K562 (cell line): ENCODE results near the gene RPE. TPM values are rescaled to one million over a fixed set of nuclear protein-coding genes. Genes with fewer than 3 reads are reported as not detected.

Source experiments
- ATAC-seq: fragments of 200-7000 bp; cut with Tn5 transposase; 3 replicates; pipeline ENCODE4 v1.9.1; 2020; ENCODE audit warnings: moderate library complexity
- BruUV-seq: library from RNA; stranded (reverse); fragments of 400-500 nt; replicated peaks from 2 replicates; lab custom pipeline; 2021; lab: Mats Ljungman, UMichigan
- CTCF ChIA-PET: fragments of 300-600 bp; formaldehyde crosslinking; extraction: SDS; loops from one replicate; lab custom pipeline; 2021; ENCODE audit warnings: low intra/inter-chr PET ratio; lab: Yijun Ruan, JAX
- POLR2A ChIA-PET: fragments of 300-600, 350-650 bp; sonication (Branson Sonifier 250); formaldehyde crosslinking; extraction: SDS; loops from one replicate; lab custom pipeline; 2021; ENCODE audit warnings: antibody characterized with exemption, inconsistent platforms; lab: Yijun Ruan, JAX
- DNase-seq, 4 experiments: peaks; one replicate each; pipeline versions ENCODE4 v3.0.0 to v3.0.0-alpha.2; 2011 to 2018; ENCODE audit warnings: low spot score in 3 of 4, mixed read lengths in 3 of 4; ENCODE audit errors: extremely low read depth in 1 of 4
- FAIRE-seq: peaks from 2 replicates; lab custom pipeline; 2011; peaks lifted over from hg19 to GRCh38; lab: Jason Lieb, UNC
- H2AFZ ChIP-seq: 2 replicates; pipeline ENCODE4 v1.6.0; 2011; ENCODE audit warnings: low read depth, low read length, control low read depth, inconsistent platforms
- H3K27ac ChIP-seq: fragments of 200-600 bp; 3 replicates; pipeline ENCODE4 v1.8.0; 2011; ENCODE audit warnings: low read depth, mild to moderate bottlenecking, control low read depth, inconsistent platforms, low read length, moderate library complexity, mixed read lengths; ENCODE audit errors: extremely low read depth
- H3K27me3 ChIP-seq, 2 experiments: fragments of 300-600 bp in 1 of 2; 2 replicates in 1 of 2; 3 replicates in 1 of 2; pipeline versions ENCODE4 v1.6.0 to v1.8.0; 2011; ENCODE audit warnings: inconsistent platforms in 2 of 2, low read length in 2 of 2, mild to moderate bottlenecking in 1 of 2, mixed read lengths in 1 of 2, moderate library complexity in 1 of 2; ENCODE audit not compliant: control insufficient read depth in 2 of 2, insufficient read depth in 2 of 2
- H3K36me3 ChIP-seq: fragments of 300-600 bp; 3 replicates; pipeline ENCODE4 v1.8.0; 2011; ENCODE audit warnings: mild to moderate bottlenecking, low read length, inconsistent platforms; ENCODE audit not compliant: control insufficient read depth, insufficient read depth
- H3K4me1 ChIP-seq, 2 experiments: fragments of 200-600 bp in 1 of 2; replicated peaks in 1 of 2; 2 replicates in 1 of 2; 3 replicates in 1 of 2; pipeline versions ENCODE4 v1.5.1 to v1.8.0; 2011; ENCODE audit warnings: inconsistent platforms in 2 of 2, low read length in 2 of 2, mild to moderate bottlenecking in 1 of 2, mixed read lengths in 1 of 2, moderate library complexity in 1 of 2; ENCODE audit not compliant: control insufficient read depth in 2 of 2, insufficient read depth in 2 of 2
- H3K4me2 ChIP-seq: 2 replicates; pipeline ENCODE4 v1.6.1; 2011; ENCODE audit warnings: low read length, control low read depth, inconsistent platforms, mixed read lengths; ENCODE audit not compliant: insufficient read depth
- H3K4me3 ChIP-seq: fragments of 200-600 bp; sonication (generic), shearing (Covaris generic); 2 replicates; pipeline ENCODE4 v1.5.1; 2016; ENCODE audit warnings: control low read depth, inconsistent platforms
- H3K79me2 ChIP-seq: fragments of 200-600 bp; 3 replicates; pipeline ENCODE4 v1.8.0; 2011; ENCODE audit warnings: low read length, inconsistent platforms; ENCODE audit not compliant: control insufficient read depth, insufficient read depth
- H3K9ac ChIP-seq, 2 experiments: 2 replicates each; pipeline versions ENCODE4 v1.6.0 to v1.6.1; 2011; ENCODE audit warnings: low read depth in 2 of 2, low read length in 2 of 2, control low read depth in 1 of 2, inconsistent platforms in 1 of 2, mild to moderate bottlenecking in 1 of 2, mixed read lengths in 1 of 2; ENCODE audit not compliant: insufficient read depth in 1 of 2
- H3K9me1 ChIP-seq: one replicate; pipeline ENCODE4 v1.6.0; 2011; ENCODE audit warnings: inconsistent platforms, mild to moderate bottlenecking, low read length, moderate library complexity; ENCODE audit not compliant: control insufficient read depth, insufficient read depth
- H3K9me3 ChIP-seq: replicated peaks from 2 replicates; pipeline ENCODE4 v1.5.1; 2011; ENCODE audit warnings: low read depth, low read length, inconsistent platforms; ENCODE audit not compliant: control insufficient read depth, insufficient read depth
- H4K20me1 ChIP-seq: replicated peaks from 2 replicates; pipeline ENCODE4 v1.6.1; 2011; ENCODE audit warnings: low read length, inconsistent platforms, mixed read lengths; ENCODE audit not compliant: control insufficient read depth, insufficient read depth
- BCL6 ChIP-seq: fragments of 250-450 bp; sonication (Bioruptor Pico); IDR thresholded peaks from 2 replicates; pipeline ENCODE4 v1.4.0; 2020
- ELF2 ChIP-seq: fragments of 250-450 bp; sonication (Bioruptor Pico); IDR thresholded peaks from 2 replicates; pipeline ENCODE4 v1.5.0; 2021; ENCODE audit warnings: mild to moderate bottlenecking
- GATA2 ChIP-seq: sonication (generic); formaldehyde crosslinking; IDR thresholded peaks from 2 replicates; pipeline ENCODE4 v1.4.0; 2020; ENCODE audit warnings: mild to moderate bottlenecking, missing genetic modification reagents
- HDAC2 ChIP-seq: fragments of 450-650 bp; IDR thresholded peaks from 2 replicates; pipeline ENCODE4 v1.6.1; 2016; ENCODE audit warnings: mild to moderate bottlenecking
- HNRNPUL1 ChIP-seq: fragments of 200-400 bp; formaldehyde crosslinking; IDR thresholded peaks from 2 replicates; pipeline ENCODE4 v1.6.1; 2017; ENCODE audit warnings: low read length
- IRF2 ChIP-seq: sonication (generic); formaldehyde crosslinking; IDR thresholded peaks from 2 replicates; pipeline ENCODE4 v1.8.1; 2022; ENCODE audit warnings: mild to moderate bottlenecking, missing genetic modification reagents
- KDM2B ChIP-seq: fragments of 250-450 bp; sonication (Bioruptor Pico); IDR thresholded peaks from 2 replicates; pipeline ENCODE4 v1.8.0; 2021; ENCODE audit warnings: mild to moderate bottlenecking, moderate library complexity
- KLF1 ChIP-seq: fragments of 450-650 bp; IDR thresholded peaks from 2 replicates; pipeline ENCODE4 v1.6.1; 2016; ENCODE audit warnings: missing genetic modification characterization, missing compliant biosample characterization
- NCOR1 ChIP-seq: fragments of 450-650 bp; IDR thresholded peaks from 2 replicates; pipeline ENCODE4 v1.6.1; 2016; ENCODE audit warnings: mild to moderate bottlenecking, moderate library complexity
- POLR2G ChIP-seq: fragments of 200-400 bp; formaldehyde crosslinking; IDR thresholded peaks from 2 replicates; pipeline ENCODE4 v1.6.1; 2017; ENCODE audit warnings: low read depth, mild to moderate bottlenecking, antibody characterized with exemption, low read length, moderate library complexity
- RBFOX2 ChIP-seq: fragments of 200-400 bp; formaldehyde crosslinking; IDR thresholded peaks from 2 replicates; pipeline ENCODE4 v1.6.1; 2017; ENCODE audit warnings: low read depth, mild to moderate bottlenecking, low read length, moderate library complexity
- RERE ChIP-seq: sonication (generic); formaldehyde crosslinking; IDR thresholded peaks from 2 replicates; pipeline ENCODE4 v1.8.0; 2023; ENCODE audit warnings: missing genetic modification reagents, mild to moderate bottlenecking, borderline replicate concordance
- RHOXF2B ChIP-seq: fragments of 250-450 bp; sonication (Bioruptor Pico); conservative IDR thresholded peaks from 2 replicates; pipeline ENCODE4 v1.5.1; 2021
- USF1 ChIP-seq: sonication (generic); formaldehyde crosslinking; IDR thresholded peaks from 2 replicates; pipeline ENCODE4 v1.9.0; 2022; ENCODE audit warnings: mild to moderate bottlenecking, missing genetic modification reagents
- WGBS: fragments of 100-300 bp; shearing (Covaris generic); methylation state at CpG from one replicate; pipeline ENCODE4 v1.1.6; 2016; ENCODE audit warnings: low coverage, mixed read lengths; ENCODE audit not compliant: insufficient coverage; ENCODE audit errors: missing lambda C conversion rate; 5-methylcytosine and 5-hydroxymethylcytosine counted together
- in situ Hi-C: fragments of 300-500 bp; cut with MboI; formaldehyde crosslinking; loops from 4 replicates; pipeline ENCODE4 v1.15.0; 2018; ENCODE audit warnings: inconsistent platforms, mixed read lengths
- intact Hi-C: fragments of 100-400 bp; cut with micrococcal nuclease; formaldehyde crosslinking; loops from 2 replicates; pipeline ENCODE4 v1.14.2; 2022
- polyA plus RNA-seq, 8 experiments: library from polyadenylated mRNA; depleted of rRNA in 4 of 8; stranded (reverse) in 5 of 8; unstranded in 3 of 8; fragments of >200 nt; fragmentation: Nextera tagmentation in 2 of 8; fragmentation: Illumina TruSeq in 1 of 8; extraction: Ambion mirVana in 2 of 8; extraction: Trizol in 1 of 8; gene quantifications; 2 replicates each; pipeline versions ENCODE4 v1.2.1 to v1.2.3, GENCODE V29; 2011 to 2014; ENCODE audit warnings: inconsistent platforms in 1 of 8, missing spikeins in 1 of 8
- total RNA-seq, 7 experiments: library from RNA; depleted of rRNA in 6 of 7; stranded (reverse); fragments of >200 nt in 6 of 7; fragmentation: Illumina TruSeq in 2 of 7; extraction: Trizol in 2 of 7; gene quantifications; 2 replicates each; pipeline versions ENCODE4 v1.2.1 to v1.2.3, GENCODE V29; 2011 to 2021; ENCODE audit warnings: low replicate concordance in 1 of 7
- TF ChIP-seq, protein P1 (sequence below), 3 experiments: fragments of 200-800 bp in 1 of 3; fragments of 250-450 bp in 1 of 3; fragments of 450-650 bp in 1 of 3; sonication (Bioruptor Pico) in 1 of 3; sonication (Bioruptor generic) in 1 of 3; formaldehyde crosslinking in 1 of 3; IDR thresholded peaks; 2 replicates each; pipeline versions ENCODE4 v1.6.1 to v1.8.0; 2016 to 2022; ENCODE audit warnings: mild to moderate bottlenecking in 2 of 3, missing genetic modification characterization in 2 of 3, missing compliant biosample characterization in 1 of 3, moderate library complexity in 1 of 3

The RPE gene
- total and polyA plus RNA-seq, 9 of the 15 experiments (the other 6 are each of a cell fraction or from before 2014, with no cell fraction given), result 33.5 to 65.3 (median 50.4) TPM

DNA sequence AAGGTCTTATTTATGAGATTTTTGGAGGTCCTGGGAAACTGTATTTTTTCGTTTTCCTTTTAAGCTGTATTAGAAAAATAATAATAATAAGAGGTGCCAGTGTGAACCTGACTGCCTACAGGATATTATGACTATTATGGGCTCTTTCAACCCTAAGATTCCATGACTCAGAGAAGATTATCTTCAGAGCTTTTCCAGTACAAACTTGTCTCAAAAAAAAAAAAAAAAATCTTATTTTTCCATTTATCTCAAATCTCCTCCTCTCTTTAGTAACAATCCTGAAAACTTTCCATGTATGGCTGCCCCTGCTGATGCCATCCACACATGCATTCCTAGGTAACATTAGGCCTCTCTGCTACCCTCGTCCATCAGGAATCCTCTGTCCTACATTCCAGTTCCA, 36.7 kb upstream of the RPE start:
- BruUV-seq, result no TSS peak
- no peaks in the 10 kb centered on the region for H3K79me2 ChIP-seq
- intact Hi-C loops, result loop anchor here (10.0 kb wide), 1 partner anchor 541 kb away; the partner anchor contains the start of gene MAP2
- no peaks in the 10 kb centered on the region for H3K4me1 ChIP-seq
- ATAC-seq (no peak), FAIRE-seq (no peak), DNase-seq (no peak)
- no peak overlapping the region for H3K4me2 ChIP-seq
- no peak overlapping the region for H3K9ac ChIP-seq
- no peak overlapping the region for H2AFZ ChIP-seq
- in situ Hi-C loops, result loop anchor here (10.0 kb wide), 1 partner anchor 1561 kb away; the partner anchor contains the start of gene PTH2R
- 0% methylated on average over 2 of the region's 2 CpGs for WGBS
- H3K4me3 ChIP-seq, result no peak overlapping the region
- CTCF ChIA-PET, result no interaction called here
- no peaks in the 10 kb centered on the region for H4K20me1 ChIP-seq
- POLR2A ChIA-PET, result no interaction called here
- no peaks in the 10 kb centered on the region for H3K9me3 ChIP-seq
- H3K36me3 ChIP-seq, result no peaks in the 10 kb centered on the region
- no peak overlapping the region for H3K27ac ChIP-seq
- H3K27me3 ChIP-seq, result no peaks in the 10 kb centered on the region
- H3K9me1 ChIP-seq, result no peaks in the 10 kb centered on the region
- TF ChIP-seq RBFOX2, result no peak
- no peak for TF ChIP-seq NCOR1
- TF ChIP-seq POLR2G, result no peak
- no peak for TF ChIP-seq GATA2 (CRISPR knock-in tag)
- TF ChIP-seq, protein P1, sequence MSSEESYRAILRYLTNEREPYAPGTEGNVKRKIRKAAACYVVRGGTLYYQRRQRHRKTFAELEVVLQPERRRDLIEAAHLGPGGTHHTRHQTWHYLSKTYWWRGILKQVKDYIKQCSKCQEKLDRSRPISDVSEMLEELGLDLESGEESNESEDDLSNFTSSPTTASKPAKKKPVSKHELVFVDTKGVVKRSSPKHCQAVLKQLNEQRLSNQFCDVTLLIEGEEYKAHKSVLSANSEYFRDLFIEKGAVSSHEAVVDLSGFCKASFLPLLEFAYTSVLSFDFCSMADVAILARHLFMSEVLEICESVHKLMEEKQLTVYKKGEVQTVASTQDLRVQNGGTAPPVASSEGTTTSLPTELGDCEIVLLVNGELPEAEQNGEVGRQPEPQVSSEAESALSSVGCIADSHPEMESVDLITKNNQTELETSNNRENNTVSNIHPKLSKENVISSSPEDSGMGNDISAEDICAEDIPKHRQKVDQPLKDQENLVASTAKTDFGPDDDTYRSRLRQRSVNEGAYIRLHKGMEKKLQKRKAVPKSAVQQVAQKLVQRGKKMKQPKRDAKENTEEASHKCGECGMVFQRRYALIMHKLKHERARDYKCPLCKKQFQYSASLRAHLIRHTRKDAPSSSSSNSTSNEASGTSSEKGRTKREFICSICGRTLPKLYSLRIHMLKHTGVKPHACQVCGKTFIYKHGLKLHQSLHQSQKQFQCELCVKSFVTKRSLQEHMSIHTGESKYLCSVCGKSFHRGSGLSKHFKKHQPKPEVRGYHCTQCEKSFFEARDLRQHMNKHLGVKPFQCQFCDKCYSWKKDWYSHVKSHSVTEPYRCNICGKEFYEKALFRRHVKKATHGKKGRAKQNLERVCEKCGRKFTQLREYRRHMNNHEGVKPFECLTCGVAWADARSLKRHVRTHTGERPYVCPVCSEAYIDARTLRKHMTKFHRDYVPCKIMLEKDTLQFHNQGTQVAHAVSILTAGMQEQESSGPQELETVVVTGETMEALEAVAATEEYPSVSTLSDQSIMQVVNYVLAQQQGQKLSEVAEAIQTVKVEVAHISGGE (CRISPR knock-in tag; IDR thresholded peaks at IDR 0.05), result no peak
- no peak for TF ChIP-seq KDM2B (CRISPR knock-in tag)
- TF ChIP-seq KLF1 (tag), result no peak
- no peak for TF ChIP-seq RERE (CRISPR knock-in tag)
- TF ChIP-seq HDAC2, result no peak
- no peak for TF ChIP-seq BCL6 (CRISPR knock-in tag)
- no peak for TF ChIP-seq IRF2
- TF ChIP-seq USF1 (CRISPR knock-in tag), result no peak
- no peak for TF ChIP-seq RHOXF2B (CRISPR knock-in tag)
- no peak for TF ChIP-seq ELF2 (CRISPR knock-in tag)
- no peak for TF ChIP-seq HNRNPUL1
